Right atrium auricular region (tissue), 2 donors: ENCODE results near the gene CLIC2. TPM values are rescaled to one million over a fixed set of nuclear protein-coding genes. Genes with fewer than 3 reads are reported as not detected.
"Not testable (repeated sequence)": the region's sequence is repeated elsewhere in the genome, so short reads cannot be mapped to it uniquely, and the experiment has no call there.

Source experiments
- DNase-seq: peaks from one replicate; pipeline ENCODE4 v3.0.0-alpha.2; 2019; ENCODE audit warnings: low spot score
- H3K27ac ChIP-seq, 2 donors: fragments of 200-600 bp; sonication (generic); 1 replicate in 1 of 2; 2 replicates in 1 of 2; pipeline ENCODE4 v1.5.1; 2016 to 2019
- H3K27me3 ChIP-seq, 2 donors: fragments of 200-600 bp; sonication (generic); one replicate each; pipeline versions ENCODE4 v1.5.1 to v1.6.0; 2017 to 2019
- H3K36me3 ChIP-seq: fragments of 200-600 bp; sonication (generic); one replicate; pipeline ENCODE4 v1.5.1; 2016
- H3K4me1 ChIP-seq, 2 donors: fragments of 200-600 bp; sonication (generic); one replicate each; pipeline versions ENCODE4 v1.5.1 to v1.6.0; 2017 to 2019
- H3K4me3 ChIP-seq, 2 donors: fragments of 200-600 bp; sonication (generic); 1 replicate in 1 of 2; 2 replicates in 1 of 2; pipeline ENCODE4 v1.5.1; 2017 to 2019; ENCODE audit warnings: mild to moderate bottlenecking in 1 of 2, moderate library complexity in 1 of 2
- H3K9me3 ChIP-seq, 2 donors: fragments of 200-600 bp; sonication (generic); one replicate each; pipeline ENCODE4 v1.5.1; 2019
- CTCF ChIP-seq, 2 donors: fragments of 200-600 bp; sonication (generic); IDR thresholded peaks; one replicate each; pipeline ENCODE4 v1.5.1; 2019; ENCODE audit warnings: antibody characterized with exemption in 2 of 2
- total RNA-seq, 2 donors: library from RNA; depleted of rRNA; stranded (reverse); fragments of >200 nt; gene quantifications; one replicate each; pipeline ENCODE4 v1.1.0, GENCODE V29; 2016

The CLIC2 gene
- total RNA-seq, 2 donors from 2014 or later: 12.5 to 13.0 TPM

GRCh38 chrX:155293771-155294170 is 40.6 kb downstream of the CLIC2 start:
- Histone ChIP-seq H3K27ac (no peak overlapping the region), H3K36me3 (no peaks in the 10 kb centered on the region), H3K9me3 (no peaks in the 10 kb centered on the region), H3K4me3 (no peak overlapping the region), H3K27me3 (no peaks in the 10 kb centered on the region), H3K4me1 (no peaks in the 10 kb centered on the region)
- DNase-seq: no peak
- no peak for TF ChIP-seq CTCF (IDR thresholded peaks at IDR 0.05)

- Histone ChIP-seq H3K27ac (no peak overlapping the region), H3K4me3 (no peak overlapping the region), H3K9me3 (no peaks in the 10 kb centered on the region), H3K4me1 (no peaks in the 10 kb centered on the region), H3K27me3 (no peaks in the 10 kb centered on the region), H3K36me3 (peaks cover 5% of the 10 kb centered on the region)
- TF ChIP-seq CTCF (IDR thresholded peaks at IDR 0.05): no peak
- no peak for DNase-seq
Observed at GRCh38 chrX:155279873-155280272, 54.5 kb downstream of the CLIC2 start.

- H3K36me3 ChIP-seq: no peaks in the 10 kb centered on the region
- H3K4me3 ChIP-seq: no peak overlapping the region
- H3K9me3 ChIP-seq: peaks cover 0 to 16% of the 10 kb centered on the region in 2 donors
- DNase-seq: no peak
- H3K27me3 ChIP-seq: no peaks in the 10 kb centered on the region
- no peaks in the 10 kb centered on the region for H3K4me1 ChIP-seq
- no peak overlapping the region for H3K27ac ChIP-seq
- TF ChIP-seq CTCF (IDR thresholded peaks at IDR 0.05): no peak
Observed at GRCh38 chrX:155270969-155271368, 63.4 kb downstream of the CLIC2 start.

GRCh38 chrX:155267995-155268394 is 66.4 kb downstream of the CLIC2 start:
- not testable (repeated sequence) for H3K4me3 ChIP-seq, H3K27ac ChIP-seq, H3K4me1 ChIP-seq, H3K27me3 ChIP-seq, H3K36me3 ChIP-seq, DNase-seq
- H3K9me3 ChIP-seq: peaks cover 0 to 16% of the 10 kb centered on the region in 2 donors

- Histone ChIP-seq H3K27me3 (no peaks in the 10 kb centered on the region), H3K36me3 (no peaks in the 10 kb centered on the region), H3K4me1 (peaks cover 0 to 6% of the 10 kb centered on the region in 2 donors), H3K4me3 (no peak overlapping the region), H3K9me3 (peaks cover 0 to 13% of the 10 kb centered on the region in 2 donors), H3K27ac (no peak overlapping the region)
- DNase-seq: no peak
- no peak for TF ChIP-seq CTCF (IDR thresholded peaks at IDR 0.05)
Observed at GRCh38 chrX:155266439-155266838, 68.0 kb downstream of the CLIC2 start.

GRCh38 chrX:155263854-155264628 is 70.4 kb downstream of the CLIC2 start, which contains the start of gene RAB39B:
RAB39B (minus strand) TSS chrX:155264491; CDS start chrX:155264288, 203 bp downstream.
- DNase-seq: peak; percentile 61
- Histone ChIP-seq H3K4me1 (peaks cover 0 to 6% of the 10 kb centered on the region in 2 donors), H3K27me3 (no peaks in the 10 kb centered on the region), H3K27ac (no peak within 1 kb of the TSS), H3K4me3 (peak within 1 kb of the TSS; percentile 25 to 51), H3K9me3 (no peaks in the 10 kb centered on the region), H3K36me3 (no peaks in the 10 kb centered on the region)
- peak in 1 of 2 donors; percentile 21 for TF ChIP-seq CTCF (IDR thresholded peaks at IDR 0.05)
